Endothelial cell of umbilical vein (primary cell): Measurements from ENCODE around the gene FBXW4. TPM values are rescaled to one million over a fixed set of nuclear protein-coding genes. Genes with fewer than 3 reads are reported as not detected.

Experiments
- BruUV-seq: library from RNA; stranded (reverse); fragments of 400-500 nt; replicated peaks from 2 replicates; lab custom pipeline; 2021; lab: Mats Ljungman, UMichigan
- CTCF ChIA-PET: fragments of 300-600, 350-600 bp; sonication (Branson Sonifier 250); formaldehyde crosslinking; loops from one replicate; lab custom pipeline; 2021; ENCODE audit warnings: antibody characterized with exemption, inconsistent platforms; lab: Charles Lee
- POLR2A ChIA-PET: fragments of 300-600, 350-600 bp; sonication (Branson Sonifier 250); formaldehyde crosslinking; loops from one replicate; lab custom pipeline; 2021; ENCODE audit warnings: antibody characterized with exemption, inconsistent platforms; lab: Charles Lee
- DNase-seq: peaks from one replicate; pipeline ENCODE4 v3.0.0-alpha.2; 2011; ENCODE audit warnings: low read depth, low spot score
- FAIRE-seq: peaks from 2 replicates; lab custom pipeline; 2011; peaks lifted over from hg19 to GRCh38; lab: Jason Lieb, UNC
- H2AFZ ChIP-seq: 2 replicates; pipeline ENCODE4 v1.6.0; 2012; ENCODE audit warnings: low read depth, low read length, control low read depth, inconsistent platforms
- H3K27ac ChIP-seq: 2 replicates; pipeline ENCODE4 v1.5.1; 2011; ENCODE audit warnings: low read depth, mild to moderate bottlenecking, control low read depth, low read length, moderate library complexity; ENCODE audit not compliant: insufficient read depth
- H3K27me3 ChIP-seq, 2 experiments: 2 replicates each; pipeline versions ENCODE4 v1.6.0 to v1.6.1; 2011; ENCODE audit warnings: low read length in 2 of 2, mixed read lengths in 1 of 2; ENCODE audit not compliant: control insufficient read depth in 2 of 2, insufficient read depth in 2 of 2
- H3K36me3 ChIP-seq, 2 experiments: 2 replicates in 1 of 2; 3 replicates in 1 of 2; pipeline ENCODE4 v1.5.1; 2011; ENCODE audit warnings: low read length in 2 of 2, mild to moderate bottlenecking in 1 of 2, moderate library complexity in 1 of 2; ENCODE audit not compliant: control insufficient read depth in 2 of 2, insufficient read depth in 2 of 2; ENCODE audit errors: extremely low read depth in 1 of 2
- H3K4me1 ChIP-seq: 3 replicates; pipeline ENCODE4 v1.5.1; 2011; ENCODE audit warnings: mild to moderate bottlenecking, low read length; ENCODE audit not compliant: control insufficient read depth, insufficient read depth; ENCODE audit errors: extremely low read depth
- H3K4me2 ChIP-seq: 2 replicates; pipeline ENCODE4 v1.6.1; 2011; ENCODE audit warnings: low read length, control low read depth, mixed read lengths; ENCODE audit not compliant: insufficient read depth
- H3K4me3 ChIP-seq, 3 experiments: fragments of 200-600 bp in 1 of 3; sonication (generic), shearing (Covaris generic) in 1 of 3; replicated peaks in 1 of 3; 2 replicates each; pipeline ENCODE4 v1.5.1; 2011 to 2016; ENCODE audit warnings: control low read depth in 3 of 3, low read length in 3 of 3, mild to moderate bottlenecking in 2 of 3, inconsistent platforms in 1 of 3, low read depth in 1 of 3, moderate library complexity in 1 of 3; ENCODE audit not compliant: insufficient read depth in 1 of 3
- H3K79me2 ChIP-seq: 2 replicates; pipeline ENCODE4 v1.6.0; 2012; ENCODE audit warnings: low read length, inconsistent platforms; ENCODE audit not compliant: control insufficient read depth, insufficient read depth
- H3K9ac ChIP-seq: replicated peaks from 2 replicates; pipeline ENCODE3; 2011; ENCODE audit warnings: low read length, control low read depth; ENCODE audit not compliant: insufficient read depth; ENCODE audit errors: extremely low read depth
- H3K9me1 ChIP-seq: replicated peaks from 3 replicates; pipeline ENCODE4 v1.6.0; 2011; ENCODE audit warnings: mild to moderate bottlenecking, low read length; ENCODE audit not compliant: control insufficient read depth, insufficient read depth; ENCODE audit errors: extremely low read depth
- H3K9me3 ChIP-seq: replicated peaks from 2 replicates; pipeline ENCODE4 v1.5.1; 2012; ENCODE audit warnings: low read length, inconsistent platforms; ENCODE audit not compliant: control insufficient read depth, insufficient read depth
- H4K20me1 ChIP-seq: replicated peaks from 2 replicates; pipeline ENCODE3; 2011; ENCODE audit warnings: mild to moderate bottlenecking, low read length; ENCODE audit not compliant: control insufficient read depth, insufficient read depth; ENCODE audit errors: extremely low read depth
- CTCF ChIP-seq, 2 donors: IDR thresholded peaks; 1 replicate in 1 of 2; 2 replicates in 1 of 2; pipeline ENCODE4 v1.5.1; 2011; ENCODE audit warnings: low read length in 2 of 2, mild to moderate bottlenecking in 2 of 2, moderate library complexity in 2 of 2, control low read depth in 1 of 2, inconsistent platforms in 1 of 2, low read depth in 1 of 2; ENCODE audit not compliant: insufficient read depth in 1 of 2; ENCODE audit errors: extremely low read depth in 1 of 2
- FOS ChIP-seq: IDR thresholded peaks from 2 replicates; pipeline ENCODE4 v1.6.1; 2011; ENCODE audit warnings: mild to moderate bottlenecking, low read length, moderate library complexity, borderline replicate concordance; ENCODE audit not compliant: insufficient read depth
- JUN ChIP-seq: IDR thresholded peaks from 2 replicates; pipeline ENCODE4 v1.6.1; 2011; ENCODE audit warnings: borderline replicate concordance, low read depth; ENCODE audit not compliant: insufficient read length, insufficient read depth
- MAX ChIP-seq: IDR thresholded peaks from 2 replicates; pipeline ENCODE4 v1.6.1; 2011; ENCODE audit not compliant: insufficient read depth, insufficient read length
- MYC ChIP-seq: IDR thresholded peaks from one replicate; pipeline ENCODE4 v1.6.1; 2011; ENCODE audit warnings: mild to moderate bottlenecking, low read depth, low read length
- POLR2A ChIP-seq: IDR thresholded peaks from 2 replicates; pipeline ENCODE4 v1.6.1; 2012; ENCODE audit warnings: low read depth, mild to moderate bottlenecking, control low read depth, low read length
- POLR2AphosphoS5 ChIP-seq: IDR thresholded peaks from 2 replicates; pipeline ENCODE4 v1.6.1; 2012; ENCODE audit warnings: low read depth, mild to moderate bottlenecking, control low read depth, low read length, moderate library complexity; ENCODE audit not compliant: insufficient read depth
- dilution Hi-C: fragments of 300-500 bp; cut with MboI; formaldehyde crosslinking; loops from one replicate; pipeline ENCODE4 v1.15.0; 2019; ENCODE audit warnings: low sequenced_read_pairs; ENCODE audit not compliant: extremely low pct_ligation_motif_present
- intact Hi-C: fragments of 100-400 bp; cut with micrococcal nuclease; formaldehyde crosslinking; loops from one replicate; pipeline ENCODE4 v1.10.0; 2022
- polyA plus RNA-seq, 4 experiments: library from polyadenylated mRNA; depleted of rRNA in 3 of 4; stranded (reverse) in 3 of 4; unstranded in 1 of 4; fragments of >200 nt; gene quantifications; 2 replicates each; pipeline versions ENCODE4 v1.2.1 to v1.2.3, GENCODE V29; 2011 to 2012; ENCODE audit warnings: missing spikeins in 1 of 4
- total RNA-seq: library from RNA; stranded (reverse); gene quantifications from 2 replicates; pipeline ENCODE4 v1.2.3, GENCODE V29; 2021

The FBXW4 gene
- total and polyA plus RNA-seq, 2 donors (not counting 3 experiments of a cell fraction or from before 2014, with no cell fraction given) = 20.8 to 21.1 TPM

- CTCF ChIA-PET = interaction anchor here (1.0 kb wide), 1 partner anchor 28 kb away, joined by 3 read pairs; no protein-coding TSS in a partner anchor
- no TSS peak for BruUV-seq
Observed at GRCh38 chr10:101630633-101630920, 64.4 kb downstream of the FBXW4 start.

More at GRCh38 chr10:101630633-101630920, 64.4 kb downstream of the FBXW4 start:
- TF ChIP-seq MYC (no peak), MAX (no peak), FOS (no peak), JUN (no peak), POLR2AphosphoS5 (no peak), CTCF (IDR thresholded peaks at IDR 0.05; ENCODE audit: extremely low read depth in 1 of 2, insufficient read depth in 1 of 2, low read depth in 1 of 2, low read length in 2 of 2) (no peak), POLR2A (no peak)
- Histone ChIP-seq H3K4me2 (no peak overlapping the region), H3K9me3 (no peaks in the 10 kb centered on the region), H3K4me1 (no peaks in the 10 kb centered on the region), H3K27ac (no peak overlapping the region), H3K9me1 (no peaks in the 10 kb centered on the region), H3K9ac (no peak overlapping the region), H3K27me3 (no peaks in the 10 kb centered on the region), H4K20me1 (no peaks in the 10 kb centered on the region), H3K79me2 (no peaks in the 10 kb centered on the region), H3K36me3 (peaks cover 0 to 6% of the 10 kb centered on the region in 2 experiments), H2AFZ (no peak overlapping the region), H3K4me3 (no peak overlapping the region)
- intact Hi-C loops = no loop called here
- FAIRE-seq (no peak), DNase-seq (no peak)
- POLR2A ChIA-PET = no interaction called here
- dilution Hi-C loops = no loop called here
